Psoas muscle (tissue), 8 donors: ENCODE measurements around the gene MYRIP. TPM values are rescaled to one million over a fixed set of nuclear protein-coding genes. Genes with fewer than 3 reads are reported as not detected.

Experiments
- ATAC-seq, 4 donors: fragments of 200-7000 bp; cut with Tn5 transposase; one replicate each; pipeline ENCODE4 v1.9.1; 2020; ENCODE audit warnings: moderate library complexity in 3 of 4, mild to moderate bottlenecking in 2 of 4
- DNase-seq, 2 donors: peaks; one replicate each; pipeline ENCODE4 v3.0.0-alpha.2; 2020
- H3K27ac ChIP-seq: fragments of 200-600 bp; one replicate; pipeline ENCODE4 v1.8.0; 2022
- H3K27me3 ChIP-seq, 3 donors: fragments of 200-600 bp in 1 of 3; one replicate each; pipeline versions ENCODE4 v1.6.1 to v1.8.0; 2013 to 2022; ENCODE audit warnings: low read length in 2 of 3, mild to moderate bottlenecking in 2 of 3, moderate library complexity in 1 of 3; ENCODE audit not compliant: insufficient read depth in 3 of 3
- H3K36me3 ChIP-seq, 2 donors: fragments of 200-600 bp in 1 of 2; one replicate each; pipeline versions ENCODE4 v1.6.1 to v1.8.0; 2013 to 2022; ENCODE audit warnings: low read depth in 1 of 2, mild to moderate bottlenecking in 1 of 2, moderate library complexity in 1 of 2; ENCODE audit not compliant: insufficient read depth in 1 of 2
- H3K4me1 ChIP-seq: fragments of 200-600 bp; one replicate; pipeline ENCODE4 v1.8.0; 2022
- H3K4me3 ChIP-seq: fragments of 200-600 bp; one replicate; pipeline ENCODE4 v1.8.0; 2022; ENCODE audit warnings: mild to moderate bottlenecking
- H3K9me3 ChIP-seq: fragments of 200-600 bp; one replicate; pipeline ENCODE4 v1.8.0; 2022
- WGBS, 3 donors: extraction: QIAGEN DNeasy Blood & Tissue Kit; methylation state at CpG; one replicate each; pipeline versions ENCODE4 v1.1.6 to v1.1.7; 2013; 5-methylcytosine and 5-hydroxymethylcytosine counted together
- intact Hi-C, 2 donors: fragments of 100-400 bp; cut with DNase I; formaldehyde crosslinking; loops; one replicate each; pipeline versions ENCODE4 v1.11.0 to v1.14.2; 2022
- polyA plus RNA-seq, 3 donors: library from polyadenylated mRNA; stranded (reverse); fragments of 200-250 nt; gene quantifications; one replicate each; pipeline ENCODE4 v1.2.3, GENCODE V29; 2013
- total RNA-seq, 4 donors: library from RNA; stranded (reverse); fragmentation: NEBNext Ultra II Directional in 2 of 4; extraction: Animal tissue kit (Norgen Biotek cat#: 25700) in 2 of 4; gene quantifications; one replicate each; pipeline versions ENCODE4 v1.2.1 to v1.2.4, GENCODE V29; 2021 to 2023
- TF ChIP-seq, protein P1 (sequence below): fragments of 200-600 bp; IDR thresholded peaks from one replicate; pipeline ENCODE4 v1.8.0; 2022; ENCODE audit warnings: antibody characterized with exemption
- donor health status: healthy with polysubstance abuse.
- donor health status: DM: no; HTN: no; CAD: no; lungs with moderate emphysema.
- donor health status: Bipolar disorder and iron deficiency.
- donor health status: healthy.
- donor health status: DM: yes; HTN: yes; CAD: no.
- donor health status: DM: no; HTN: no; CAD: no.
- donor health status: DM: no; HTN: no; CAD: no.
- donor health status: DM: yes; HTN: yes; CAD: no.

The MYRIP gene
- total and polyA plus RNA-seq, 7 donors: 0.35 to 2.8 (median 1.1) TPM

DNA sequence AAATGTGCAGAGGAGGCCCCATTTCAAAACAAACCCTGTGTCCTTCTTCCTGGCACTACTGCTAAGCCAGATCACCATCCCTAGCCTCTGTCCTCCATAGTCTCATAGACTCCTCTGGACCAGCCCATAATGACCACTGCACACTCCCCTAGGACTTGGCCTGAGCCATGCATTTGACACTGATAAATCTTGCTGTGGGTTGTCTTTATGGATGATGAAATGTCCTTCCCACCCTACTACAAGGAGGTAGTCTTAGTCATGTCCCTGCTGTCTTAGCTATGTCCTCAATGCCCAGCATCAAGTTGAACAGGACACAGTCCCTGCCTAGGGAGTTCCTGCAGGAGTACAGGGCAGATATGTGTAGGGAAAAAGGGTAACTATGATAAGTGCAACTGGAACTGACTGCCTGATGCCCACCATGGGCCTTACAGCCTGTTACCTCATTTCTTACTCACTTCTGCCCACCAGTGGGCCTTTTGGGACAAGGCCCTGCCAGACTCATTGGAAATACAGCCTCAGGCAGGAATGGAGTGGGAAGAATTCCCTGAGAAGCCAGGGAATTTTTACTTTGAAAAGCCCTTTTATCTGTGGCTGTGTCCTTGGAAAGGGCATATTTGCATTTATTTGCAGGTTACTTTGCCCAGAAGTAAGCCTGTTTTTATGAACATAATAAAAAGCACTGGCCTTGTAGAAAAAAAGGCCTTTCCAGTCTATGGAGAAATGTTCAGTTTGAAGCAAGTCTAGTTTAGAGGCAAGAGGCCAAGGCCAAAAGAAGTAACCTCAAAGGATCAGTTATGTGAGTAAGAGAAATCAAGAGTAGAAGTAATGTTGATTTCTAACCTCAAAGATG lies 300.5 kb downstream of the MYRIP start:
- Histone ChIP-seq H3K4me3 (no peak overlapping the region), H3K27ac (no peak overlapping the region), H3K27me3 (no peaks in the 10 kb centered on the region), H3K4me1 (no peaks in the 10 kb centered on the region), H3K9me3 (no peaks in the 10 kb centered on the region), H3K36me3 (no peaks in the 10 kb centered on the region)
- TF ChIP-seq, protein P1, sequence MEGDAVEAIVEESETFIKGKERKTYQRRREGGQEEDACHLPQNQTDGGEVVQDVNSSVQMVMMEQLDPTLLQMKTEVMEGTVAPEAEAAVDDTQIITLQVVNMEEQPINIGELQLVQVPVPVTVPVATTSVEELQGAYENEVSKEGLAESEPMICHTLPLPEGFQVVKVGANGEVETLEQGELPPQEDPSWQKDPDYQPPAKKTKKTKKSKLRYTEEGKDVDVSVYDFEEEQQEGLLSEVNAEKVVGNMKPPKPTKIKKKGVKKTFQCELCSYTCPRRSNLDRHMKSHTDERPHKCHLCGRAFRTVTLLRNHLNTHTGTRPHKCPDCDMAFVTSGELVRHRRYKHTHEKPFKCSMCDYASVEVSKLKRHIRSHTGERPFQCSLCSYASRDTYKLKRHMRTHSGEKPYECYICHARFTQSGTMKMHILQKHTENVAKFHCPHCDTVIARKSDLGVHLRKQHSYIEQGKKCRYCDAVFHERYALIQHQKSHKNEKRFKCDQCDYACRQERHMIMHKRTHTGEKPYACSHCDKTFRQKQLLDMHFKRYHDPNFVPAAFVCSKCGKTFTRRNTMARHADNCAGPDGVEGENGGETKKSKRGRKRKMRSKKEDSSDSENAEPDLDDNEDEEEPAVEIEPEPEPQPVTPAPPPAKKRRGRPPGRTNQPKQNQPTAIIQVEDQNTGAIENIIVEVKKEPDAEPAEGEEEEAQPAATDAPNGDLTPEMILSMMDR: no peak
- intact Hi-C loops: no loop called here
- no peak for ATAC-seq
- DNase-seq: no peak

DNA sequence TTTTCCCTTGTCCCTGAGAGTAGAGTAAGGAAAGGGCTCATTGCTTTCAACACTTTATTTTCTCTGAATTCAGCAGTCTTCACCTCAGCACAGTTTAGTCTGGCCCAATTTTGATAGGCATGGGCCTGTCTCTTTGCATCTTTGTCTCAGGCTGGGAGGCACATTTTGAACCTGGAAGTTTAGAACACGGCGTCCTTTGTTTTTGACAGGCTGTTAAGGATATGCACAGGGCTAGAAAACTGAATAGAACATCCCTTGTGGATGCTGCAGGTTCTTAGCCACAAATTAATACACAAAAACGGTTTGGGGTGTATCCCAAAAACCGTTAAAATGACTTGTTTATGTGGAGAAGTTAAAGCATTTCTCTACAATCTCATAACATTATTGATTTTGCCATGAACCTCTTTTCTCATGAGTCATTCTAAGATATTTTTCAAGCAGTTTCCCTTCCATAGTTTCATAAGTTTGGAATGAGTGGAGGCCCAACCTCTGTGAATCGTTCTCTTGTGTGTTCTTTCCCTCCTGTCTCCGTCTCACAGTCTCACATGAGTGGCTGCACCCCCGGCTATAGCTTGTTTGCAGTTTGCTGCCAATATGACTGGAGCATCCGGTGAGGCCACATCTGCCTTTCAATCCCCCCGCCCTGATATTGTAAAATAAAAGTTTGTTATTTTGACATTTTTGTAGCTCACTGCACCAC lies 307.2 kb downstream of the MYRIP start:
- DNase-seq (no peak), ATAC-seq (no peak)
- WGBS, 3 donors: 71 to 81% (median 74%) methylated on average over 9 of the region's 9 CpGs
- H3K27ac ChIP-seq: no peak overlapping the region
- intact Hi-C loops: no loop called here
- no peaks in the 10 kb centered on the region for H3K27me3 ChIP-seq
- no peak overlapping the region for H3K4me3 ChIP-seq
- H3K36me3 ChIP-seq: no peaks in the 10 kb centered on the region
- TF ChIP-seq, protein P1: no peak
- no peaks in the 10 kb centered on the region for H3K9me3 ChIP-seq
- H3K4me1 ChIP-seq: no peaks in the 10 kb centered on the region

DNA sequence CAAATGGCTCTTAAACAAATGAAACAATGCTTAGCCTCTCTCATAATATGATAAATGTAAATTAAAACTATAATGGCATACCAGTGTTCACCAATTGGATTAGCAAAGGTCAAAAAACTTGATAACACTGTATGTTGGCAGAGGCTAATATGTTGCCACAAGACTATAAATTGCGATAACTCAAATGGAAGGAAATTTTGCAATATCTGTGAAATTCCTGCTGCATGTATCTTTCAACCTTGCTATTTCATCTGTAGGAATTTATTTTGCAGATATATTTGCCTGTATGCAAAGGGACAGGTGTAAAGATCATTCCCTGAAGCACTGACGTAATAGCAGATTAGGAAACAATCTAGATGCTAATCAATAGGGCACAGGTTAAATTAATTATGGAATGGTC lies 308.7 kb downstream of the MYRIP start:
- no peaks in the 10 kb centered on the region for H3K36me3 ChIP-seq
- H3K27ac ChIP-seq: no peak overlapping the region
- TF ChIP-seq, protein P1: no peak
- ATAC-seq (no peak), DNase-seq (no peak)
- H3K4me1 ChIP-seq: no peaks in the 10 kb centered on the region
- no peak overlapping the region for H3K4me3 ChIP-seq
- H3K27me3 ChIP-seq: no peaks in the 10 kb centered on the region
- H3K9me3 ChIP-seq: no peaks in the 10 kb centered on the region
- WGBS, 3 donors: 48 to 96% (median 89%) methylated on average over 2 of the region's 2 CpGs
- intact Hi-C loops: no loop called here

DNA sequence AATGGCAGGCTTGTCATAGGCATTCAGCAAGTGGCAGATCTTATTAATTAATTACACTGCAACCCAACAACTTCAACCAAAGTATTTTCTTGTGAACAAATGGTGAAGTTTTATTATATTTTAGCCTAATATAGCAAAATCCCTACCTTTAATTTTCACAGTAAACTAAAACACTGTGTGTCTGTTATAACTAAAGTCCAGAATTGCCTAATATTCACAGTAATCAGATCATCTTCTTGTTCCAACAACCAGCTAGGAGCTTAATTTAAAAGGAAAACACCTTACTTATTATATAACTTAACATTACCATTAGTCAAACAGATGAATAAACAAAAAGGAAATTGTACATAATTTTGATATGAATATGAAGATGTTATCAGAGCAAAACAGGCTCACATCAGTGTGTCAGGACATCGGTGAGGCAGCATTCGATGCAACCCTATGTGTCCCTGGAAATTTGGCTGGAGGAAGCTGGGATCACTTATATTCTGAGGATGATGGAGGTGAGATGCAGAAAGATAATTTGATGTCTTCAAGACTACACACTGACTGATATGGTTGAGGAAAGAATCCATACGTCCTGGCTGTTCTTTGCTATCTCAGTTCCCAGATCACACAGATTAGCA lies 310.8 kb downstream of the MYRIP start:
- TF ChIP-seq, protein P1: no peak
- 82 to 85% (median 83%) methylated on average over 3 of the region's 3 CpGs for WGBS, 3 donors
- H3K27me3 ChIP-seq: no peaks in the 10 kb centered on the region
- intact Hi-C loops: no loop called here
- no peaks in the 10 kb centered on the region for H3K4me1 ChIP-seq
- no peaks in the 10 kb centered on the region for H3K36me3 ChIP-seq
- H3K9me3 ChIP-seq: no peaks in the 10 kb centered on the region
- DNase-seq (no peak), ATAC-seq (no peak)
- H3K27ac ChIP-seq: no peak overlapping the region
- H3K4me3 ChIP-seq: no peak overlapping the region
